NK-92 (cell line): ENCODE data around the gene ITIH4.
"Not testable (repeated sequence)": the region's sequence is repeated elsewhere in the genome, so short reads cannot be mapped to it uniquely, and the experiment has no call there.

Experiments used
- DNase-seq: peaks from one replicate; lab custom pipeline; 2025; ENCODE audit not compliant: unreplicated experiment; lab: John Stamatoyannopoulos, UW

Gene ITIH4

GRCh38 chr3:52787246-52787645 lies 43.2 kb downstream of the ITIH4 start:
- no peak for DNase-seq

GRCh38 chr3:52786330-52787215 lies 43.9 kb downstream of the ITIH4 start:
- DNase-seq = no peak

- DNase-seq = no peak
Measured at GRCh38 chr3:52784931-52785590, 45.4 kb downstream of the ITIH4 start.

- no peak for DNase-seq
Measured at GRCh38 chr3:52784021-52784621, 46.4 kb downstream of the ITIH4 start.

GRCh38 chr3:52783211-52783555 lies 47.3 kb downstream of the ITIH4 start:
- no peak for DNase-seq

- DNase-seq = no peak
Measured at GRCh38 chr3:52782412-52783210, 47.9 kb downstream of the ITIH4 start.

GRCh38 chr3:52781741-52782140 lies 48.7 kb downstream of the ITIH4 start:
- DNase-seq = no peak

- no peak for DNase-seq
Measured at GRCh38 chr3:52779837-52780585, 50.5 kb downstream of the ITIH4 start.

- no peak for DNase-seq
Measured at GRCh38 chr3:52779011-52779836, 51.2 kb downstream of the ITIH4 start.

- DNase-seq = no peak
Measured at GRCh38 chr3:52777959-52778805, 52.3 kb downstream of the ITIH4 start.

- no peak for DNase-seq
Measured at GRCh38 chr3:52777127-52777958, 53.1 kb downstream of the ITIH4 start, which contains the start of gene ITIH1. Gene ITIH1 (plus strand): TSS chr3:52777599. CDS start chr3:52777616, 17 bp downstream.

- DNase-seq = not testable (repeated sequence)
Measured at GRCh38 chr3:52776486-52776885, 54.0 kb downstream of the ITIH4 start.

GRCh38 chr3:52775877-52776276 lies 54.6 kb downstream of the ITIH4 start:
- no peak for DNase-seq

- DNase-seq = no peak
Measured at GRCh38 chr3:52774901-52775864, 55.3 kb downstream of the ITIH4 start.

GRCh38 chr3:52774066-52774713 lies 56.3 kb downstream of the ITIH4 start:
- no peak for DNase-seq
